Activated CD4-positive, alpha-beta T cell treated with anti-CD3 and anti-CD28 coated beads for 36 hours (primary cell): ENCODE results near the gene FZD7. TPM values are rescaled to one million over a fixed set of nuclear protein-coding genes. Genes with fewer than 3 reads are reported as not detected.

Experiments used
- ATAC-seq: fragments of 200-7000 bp; cut with Tn5 transposase; one replicate; pipeline ENCODE4 v1.10.0; 2021; ENCODE audit warnings: mild to moderate bottlenecking, moderate library complexity
- CTCF ChIA-PET: fragments of 350-600 bp; sonication (Branson Sonifier 250); formaldehyde crosslinking; loops from one replicate; lab custom pipeline; 2021; ENCODE audit warnings: antibody characterized with exemption; lab: Charles Lee
- POLR2A ChIA-PET: fragments of 350-600 bp; sonication (Branson Sonifier 250); formaldehyde crosslinking; loops from one replicate; lab custom pipeline; 2021; ENCODE audit warnings: antibody characterized with exemption, inconsistent platforms; lab: Charles Lee
- DNase-seq: peaks from one replicate; pipeline ENCODE4 v3.0.0-alpha.2; 2020
- H3K27ac Mint-ChIP-seq: one replicate; pipeline ENCODE4 v1.8.0; 2021; ENCODE audit warnings: mixed read lengths
- H3K27me3 Mint-ChIP-seq: one replicate; pipeline ENCODE4 v1.8.0; 2021; ENCODE audit warnings: mixed read lengths
- H3K36me3 Mint-ChIP-seq: one replicate; pipeline ENCODE4 v1.8.0; 2021; ENCODE audit warnings: low read depth, mixed read lengths
- H3K4me1 Mint-ChIP-seq: one replicate; pipeline ENCODE4 v1.8.0; 2021; ENCODE audit warnings: mixed read lengths
- H3K4me3 Mint-ChIP-seq: one replicate; pipeline ENCODE4 v1.8.0; 2021; ENCODE audit warnings: mild to moderate bottlenecking, moderate library complexity, mixed read lengths
- H3K9me3 Mint-ChIP-seq: one replicate; pipeline ENCODE4 v1.8.0; 2021; ENCODE audit warnings: low read depth, mixed read lengths
- intact Hi-C, 2 experiments: fragments of 100-400 bp; cut with DNase I in 1 of 2; cut with micrococcal nuclease in 1 of 2; formaldehyde crosslinking; loops; one replicate each; pipeline versions ENCODE4 v1.14.2 to v1.15.1; 2022 to 2024; cut with DNase I, micrococcal nuclease
- total RNA-seq, 2 experiments: library from RNA; stranded (reverse); gene quantifications; one replicate each; pipeline ENCODE4 v1.2.3, GENCODE V29; 2021

Gene FZD7
- total RNA-seq, 2 experiments from 2014 or later, result 0.58 to 0.94 TPM

DNA sequence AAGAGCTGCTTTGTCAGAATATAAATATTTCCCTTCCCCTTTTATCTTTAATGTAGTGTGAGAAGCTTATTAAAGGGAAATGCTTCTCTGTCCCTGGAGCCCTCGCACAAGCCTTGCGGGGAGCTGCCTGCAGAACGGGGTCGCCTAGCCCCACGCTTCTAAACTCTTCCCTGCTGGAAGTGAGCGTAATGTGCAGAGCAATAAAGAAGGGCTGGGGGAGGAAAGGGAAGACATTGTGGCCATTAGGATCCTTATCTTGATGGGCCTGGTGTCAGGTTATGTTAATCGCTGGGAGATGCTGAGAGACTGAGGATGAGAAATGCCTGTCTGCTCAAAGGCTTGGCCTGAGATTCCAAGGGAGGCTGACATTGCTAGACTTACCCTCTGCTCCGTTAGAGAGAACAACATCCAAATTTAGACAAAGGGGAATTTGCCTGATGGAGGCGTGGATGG is 18.9 kb upstream of the FZD7 start:
- Mint-ChIP-seq H3K9me3 (no peaks in the 10 kb centered on the region), H3K4me1 (no peaks in the 10 kb centered on the region), H3K4me3 (no peak overlapping the region), H3K27ac (no peak overlapping the region), H3K36me3 (no peaks in the 10 kb centered on the region), H3K27me3 (peaks cover 9% of the 10 kb centered on the region)
- no peak for ATAC-seq
- ChIA-PET CTCF (interaction anchor here (0.7 kb wide), 1 partner anchor 157 kb away, joined by 3 read pairs; no protein-coding TSS in a partner anchor), POLR2A (no interaction called here)
- DNase-seq, result no peak
- intact Hi-C loops, result no loop called here

- Mint-ChIP-seq H3K4me3 (no peak overlapping the region), H3K9me3 (no peaks in the 10 kb centered on the region), H3K27ac (no peak overlapping the region), H3K27me3 (peaks cover 9% of the 10 kb centered on the region), H3K4me1 (no peaks in the 10 kb centered on the region), H3K36me3 (no peaks in the 10 kb centered on the region)
- no peak for ATAC-seq
- DNase-seq, result no peak
- intact Hi-C loops, result no loop called here
- CTCF ChIA-PET, result no interaction called here
- POLR2A ChIA-PET, result no interaction called here
These were observed 18.2 kb upstream of the FZD7 start for GRCh38 chr2:202015471-202015870.

DNA sequence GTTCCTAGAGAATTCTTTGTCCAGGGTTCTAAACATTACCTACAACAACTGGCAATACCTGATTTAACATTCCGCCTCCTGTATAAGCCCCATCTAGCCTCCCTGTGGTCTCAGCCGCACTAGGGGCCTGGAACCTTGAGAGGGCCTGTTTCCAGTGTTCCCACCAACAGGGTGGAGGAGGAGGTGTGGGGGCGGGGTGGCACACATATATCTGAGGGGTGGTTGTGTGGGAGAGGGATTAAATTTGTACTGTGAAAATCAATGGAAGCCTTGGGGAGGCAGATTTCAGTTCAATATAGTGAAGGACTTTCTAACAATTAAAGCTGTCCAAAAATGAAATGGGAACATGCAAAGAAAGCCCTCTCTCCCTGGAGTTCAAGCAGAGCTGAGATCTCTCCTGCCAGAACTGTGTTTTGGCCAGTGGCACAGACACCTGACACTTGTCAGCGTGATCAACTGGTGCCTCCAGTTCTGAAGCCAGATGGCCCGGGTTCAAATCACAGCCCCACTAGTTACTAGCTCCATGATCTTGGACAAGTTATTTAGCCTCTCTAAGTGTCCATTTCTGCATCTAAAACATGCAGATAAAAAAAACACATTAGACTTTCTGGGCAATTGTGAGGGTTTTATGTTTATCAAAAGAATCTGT is 17.0 kb upstream of the FZD7 start:
- ATAC-seq, result no peak
- Mint-ChIP-seq H3K27ac (no peak overlapping the region), H3K9me3 (no peaks in the 10 kb centered on the region), H3K36me3 (no peaks in the 10 kb centered on the region), H3K27me3 (peaks cover 9% of the 10 kb centered on the region), H3K4me3 (no peak overlapping the region), H3K4me1 (no peaks in the 10 kb centered on the region)
- ChIA-PET POLR2A (no interaction called here), CTCF (no interaction called here)
- DNase-seq, result no peak
- intact Hi-C loops, result no loop called here

- Mint-ChIP-seq H3K36me3 (no peaks in the 10 kb centered on the region), H3K27ac (no peak overlapping the region), H3K27me3 (peaks cover 3% of the 10 kb centered on the region), H3K9me3 (no peaks in the 10 kb centered on the region), H3K4me3 (no peak overlapping the region), H3K4me1 (no peaks in the 10 kb centered on the region)
- intact Hi-C loops, result no loop called here
- POLR2A ChIA-PET, result no interaction called here
- DNase-seq (no peak), ATAC-seq (no peak)
- CTCF ChIA-PET, result interaction anchor here (0.6 to 0.7 kb wide), 2 partner anchors 145 to 1920 kb away, joined by 3 read pairs; no protein-coding TSS in a partner anchor
These were observed 15.7 kb upstream of the FZD7 start for GRCh38 chr2:202017940-202018339.

DNA sequence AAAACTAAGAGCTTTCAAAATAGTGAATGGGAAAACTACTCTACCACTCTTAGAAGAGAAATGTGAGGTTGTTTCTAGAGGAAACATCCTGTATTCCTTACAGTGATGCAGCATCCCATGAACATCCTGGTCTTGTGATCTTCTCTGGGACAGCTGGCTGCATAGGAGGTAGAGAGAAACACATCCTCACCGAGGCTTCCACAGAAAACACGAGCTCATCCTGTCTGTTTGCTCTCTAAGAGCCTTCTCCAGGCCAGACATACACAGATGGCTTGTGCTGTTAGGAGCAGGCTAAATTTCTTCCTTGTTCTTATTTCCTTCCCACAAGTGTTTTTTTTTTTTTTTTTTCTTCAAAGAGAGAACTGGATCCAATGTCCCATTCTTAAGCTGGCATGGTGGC is 14.7 kb upstream of the FZD7 start:
- H3K4me1 Mint-ChIP-seq, result no peaks in the 10 kb centered on the region
- ATAC-seq, result no peak
- no peak for DNase-seq
- intact Hi-C loops, result no loop called here
- H3K27ac Mint-ChIP-seq, result no peak overlapping the region
- ChIA-PET POLR2A (interaction anchor here (0.7 kb wide), 1 partner anchor 117 kb away, joined by 6 read pairs; no protein-coding TSS in a partner anchor), CTCF (no interaction called here)
- H3K36me3 Mint-ChIP-seq, result no peaks in the 10 kb centered on the region
- peaks cover 3% of the 10 kb centered on the region for H3K27me3 Mint-ChIP-seq
- H3K9me3 Mint-ChIP-seq, result no peaks in the 10 kb centered on the region
- H3K4me3 Mint-ChIP-seq, result no peak overlapping the region

DNA sequence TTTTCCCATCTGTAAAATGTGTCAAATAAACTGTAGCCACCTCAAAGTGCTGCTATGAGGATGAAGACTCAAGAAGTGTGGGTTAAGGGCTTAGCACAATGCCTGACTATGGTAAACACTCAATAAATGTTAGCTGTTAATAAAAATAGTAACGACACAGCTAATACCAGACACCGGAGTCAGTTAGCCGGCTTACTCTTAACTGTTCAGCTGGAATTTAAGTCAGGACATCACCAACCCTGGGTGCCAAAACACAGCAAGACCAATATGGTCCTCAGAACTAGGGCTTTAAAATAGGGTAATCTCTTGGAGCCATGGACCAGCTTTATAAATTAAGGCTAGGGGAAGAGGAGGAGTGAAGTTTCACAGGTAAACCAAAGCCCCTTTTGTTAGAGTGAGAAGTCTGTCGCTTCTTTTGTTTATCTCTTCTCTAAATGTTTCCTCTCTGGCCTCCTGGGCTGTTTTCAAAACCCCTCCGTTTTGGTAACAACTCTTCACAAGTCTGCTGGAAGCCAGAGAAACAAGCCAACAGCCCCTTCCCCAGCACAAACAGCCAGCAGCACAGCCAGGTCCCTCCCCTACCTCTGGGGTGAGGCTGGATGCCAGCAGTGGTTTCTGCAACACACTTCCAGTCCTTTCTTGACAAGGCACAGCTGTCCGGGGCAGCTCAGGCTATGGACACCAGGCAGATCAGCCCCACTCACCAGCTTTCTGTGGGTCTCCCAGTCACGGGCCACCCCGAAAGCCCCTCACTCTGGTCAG is 13.8 kb upstream of the FZD7 start:
- H3K4me3 Mint-ChIP-seq, result no peak overlapping the region
- POLR2A ChIA-PET, result no interaction called here
- no peaks in the 10 kb centered on the region for H3K9me3 Mint-ChIP-seq
- DNase-seq (no peak), ATAC-seq (no peak)
- CTCF ChIA-PET, result interaction anchor here (0.8 kb wide), 1 partner anchor 23 kb away, joined by 3 read pairs; no protein-coding TSS in a partner anchor
- H3K36me3 Mint-ChIP-seq, result no peaks in the 10 kb centered on the region
- H3K27me3 Mint-ChIP-seq, result peaks cover 1% of the 10 kb centered on the region
- no peak overlapping the region for H3K27ac Mint-ChIP-seq
- no peaks in the 10 kb centered on the region for H3K4me1 Mint-ChIP-seq
- intact Hi-C loops, result no loop called here

DNA sequence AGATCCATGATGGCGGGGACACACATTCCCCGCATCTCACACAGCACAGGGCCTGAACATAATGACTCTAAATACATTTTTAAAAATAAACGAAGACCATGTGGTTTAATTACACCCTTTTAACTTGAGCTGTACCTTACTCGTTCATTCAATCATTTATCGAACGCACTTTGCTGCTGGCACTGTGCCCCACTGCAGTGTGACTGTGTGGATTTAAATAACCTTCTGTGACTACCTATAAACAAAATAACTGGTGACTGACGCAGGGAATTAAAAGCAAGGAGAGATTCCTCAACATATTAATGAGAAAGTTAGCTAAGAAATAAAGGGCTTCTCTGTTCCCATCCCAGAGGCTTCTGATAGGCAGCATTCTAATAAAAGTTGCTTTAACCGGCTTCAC is 10.9 kb upstream of the FZD7 start:
- ATAC-seq (no peak), DNase-seq (no peak)
- Mint-ChIP-seq H3K27me3 (peaks cover 3% of the 10 kb centered on the region), H3K4me3 (no peak overlapping the region), H3K4me1 (no peaks in the 10 kb centered on the region), H3K9me3 (no peaks in the 10 kb centered on the region), H3K36me3 (no peaks in the 10 kb centered on the region), H3K27ac (no peak overlapping the region)
- POLR2A ChIA-PET, result no interaction called here
- CTCF ChIA-PET, result interaction anchor here (0.6 kb wide), 1 partner anchor 11 kb away, joined by 3 read pairs; no protein-coding TSS in a partner anchor
- intact Hi-C loops, result no loop called here

- no peak overlapping the region for H3K27ac Mint-ChIP-seq
- no peak for DNase-seq
- no peaks in the 10 kb centered on the region for H3K36me3 Mint-ChIP-seq
- no peaks in the 10 kb centered on the region for H3K9me3 Mint-ChIP-seq
- H3K4me3 Mint-ChIP-seq, result no peak overlapping the region
- no peaks in the 10 kb centered on the region for H3K4me1 Mint-ChIP-seq
- peaks cover 3% of the 10 kb centered on the region for H3K27me3 Mint-ChIP-seq
- no peak for ATAC-seq
- CTCF ChIA-PET, result interaction anchor here (0.6 to 1.1 kb wide), 2 partner anchors 12 to 158 kb away, joined by 3 to 5 read pairs; no protein-coding TSS in a partner anchor
- intact Hi-C loops, result no loop called here
- POLR2A ChIA-PET, result no interaction called here
These were observed 10.3 kb upstream of the FZD7 start for GRCh38 chr2:202023198-202023903.

GRCh38 chr2:202023904-202024266 is 9.8 kb upstream of the FZD7 start:
- H3K27me3 Mint-ChIP-seq, result peaks cover 3% of the 10 kb centered on the region
- H3K4me1 Mint-ChIP-seq, result no peaks in the 10 kb centered on the region
- no peak for ATAC-seq
- intact Hi-C loops, result no loop called here
- CTCF ChIA-PET, result interaction anchor here (1.1 kb wide), 1 partner anchor 158 kb away, joined by 5 read pairs; no protein-coding TSS in a partner anchor
- no peak overlapping the region for H3K4me3 Mint-ChIP-seq
- H3K9me3 Mint-ChIP-seq, result no peaks in the 10 kb centered on the region
- H3K27ac Mint-ChIP-seq, result no peak overlapping the region
- POLR2A ChIA-PET, result no interaction called here
- DNase-seq, result no peak
- H3K36me3 Mint-ChIP-seq, result no peaks in the 10 kb centered on the region

DNA sequence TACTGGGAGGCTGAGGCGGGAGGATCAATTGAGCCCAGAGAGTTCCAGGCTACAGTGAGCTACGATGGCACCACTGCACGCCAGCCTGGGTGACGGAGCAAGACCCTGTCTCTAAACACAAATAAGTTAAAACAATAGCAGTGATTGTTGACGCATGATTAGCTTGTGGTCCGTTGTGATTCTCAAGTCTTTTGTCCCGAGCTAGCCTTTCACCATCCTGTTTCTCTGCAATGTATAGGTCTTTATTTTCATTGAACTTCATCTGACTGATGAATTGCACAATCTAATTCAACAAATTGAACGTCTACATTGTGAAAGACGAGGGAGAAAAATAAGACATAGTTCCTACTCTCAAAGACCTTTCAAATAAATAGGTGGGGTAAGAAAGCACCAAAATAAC is 8.8 kb upstream of the FZD7 start:
- ChIA-PET POLR2A (no interaction called here), CTCF (interaction anchor here (0.8 kb wide), 1 partner anchor 18 kb away, joined by 3 read pairs; no protein-coding TSS in a partner anchor)
- ATAC-seq, result no peak
- intact Hi-C loops, result no loop called here
- no peak for DNase-seq
- no peak overlapping the region for H3K27ac Mint-ChIP-seq
- H3K9me3 Mint-ChIP-seq, result no peaks in the 10 kb centered on the region
- H3K36me3 Mint-ChIP-seq, result no peaks in the 10 kb centered on the region
- H3K4me1 Mint-ChIP-seq, result no peaks in the 10 kb centered on the region
- peaks cover 3% of the 10 kb centered on the region for H3K27me3 Mint-ChIP-seq
- H3K4me3 Mint-ChIP-seq, result no peak overlapping the region

DNA sequence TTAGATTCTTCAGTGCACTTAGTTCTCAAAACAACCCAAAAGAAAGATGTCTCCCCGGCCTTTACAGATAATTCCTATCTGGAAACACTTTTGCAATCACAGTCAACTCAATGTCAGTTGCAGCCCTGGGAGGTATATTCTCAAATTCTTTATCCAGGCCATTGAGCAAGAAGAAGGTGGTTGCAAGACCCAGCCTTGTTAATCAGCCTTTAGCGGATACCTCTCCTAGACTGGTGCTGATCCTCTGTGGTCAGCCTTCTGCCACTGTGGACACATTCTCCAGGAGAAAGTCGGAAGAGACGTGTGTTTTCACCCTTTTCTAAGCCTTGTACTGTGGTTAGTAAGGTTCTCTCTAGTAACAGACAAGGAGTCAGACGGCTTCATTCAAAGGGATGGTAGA is 7.8 kb upstream of the FZD7 start:
- no peak for ATAC-seq
- peaks cover 3% of the 10 kb centered on the region for H3K27me3 Mint-ChIP-seq

More for the DNA sequence above, 7.8 kb upstream of the FZD7 start:
- Mint-ChIP-seq H3K27ac (no peak overlapping the region), H3K36me3 (no peaks in the 10 kb centered on the region), H3K4me1 (no peaks in the 10 kb centered on the region), H3K9me3 (no peaks in the 10 kb centered on the region), H3K4me3 (no peak overlapping the region)
- ChIA-PET CTCF (no interaction called here), POLR2A (no interaction called here)
- intact Hi-C loops, result no loop called here
- no peak for DNase-seq
